K562 (cell line): ENCODE measurements around the gene SRL. TPM values are rescaled to one million over a fixed set of nuclear protein-coding genes. Genes with fewer than 3 reads are reported as not detected.

Experiments used
- CBFB ChIP-seq: sonication (generic); formaldehyde crosslinking; IDR thresholded peaks from 2 replicates; pipeline ENCODE4 v1.4.0; 2020; ENCODE audit warnings: mild to moderate bottlenecking, missing genetic modification reagents
- ETS2 ChIP-seq: IDR thresholded peaks from 2 replicates; pipeline ENCODE4 v1.6.1; 2016; ENCODE audit warnings: borderline replicate concordance, missing genetic modification characterization, mild to moderate bottlenecking, moderate library complexity, missing compliant biosample characterization; ENCODE audit not compliant: poor library complexity, severe bottlenecking
- ETV1 ChIP-seq: fragments of 450-650 bp; conservative IDR thresholded peaks from 2 replicates; pipeline ENCODE4 v1.6.1; 2016; ENCODE audit warnings: missing genetic modification characterization, control low read depth, low read depth, missing compliant biosample characterization
- HDAC1 ChIP-seq, 2 experiments: fragments of 450-650 bp; IDR thresholded peaks; 2 replicates each; pipeline ENCODE4 v1.6.1; 2016 to 2017; ENCODE audit warnings: inconsistent platforms in 1 of 2, mild to moderate bottlenecking in 1 of 2, moderate library complexity in 1 of 2
- KAT2B ChIP-seq: IDR thresholded peaks from one replicate; pipeline ENCODE4 v1.6.1; 2012; ENCODE audit warnings: low read depth, mild to moderate bottlenecking, control low read depth, inconsistent platforms, low read length, moderate library complexity
- ZNF282 ChIP-seq: sonication (generic); formaldehyde crosslinking; IDR thresholded peaks from 2 replicates; pipeline ENCODE4 v1.8.1; 2023; ENCODE audit warnings: missing genetic modification reagents
- polyA plus RNA-seq, 8 experiments: library from polyadenylated mRNA; depleted of rRNA in 4 of 8; stranded (reverse) in 5 of 8; unstranded in 3 of 8; fragments of >200 nt; fragmentation: Nextera tagmentation in 2 of 8; fragmentation: Illumina TruSeq in 1 of 8; extraction: Ambion mirVana in 2 of 8; extraction: Trizol in 1 of 8; gene quantifications; 2 replicates each; pipeline versions ENCODE4 v1.2.1 to v1.2.3, GENCODE V29; 2011 to 2014; ENCODE audit warnings: inconsistent platforms in 1 of 8, missing spikeins in 1 of 8
- total RNA-seq, 7 experiments: library from RNA; depleted of rRNA in 6 of 7; stranded (reverse); fragments of >200 nt in 6 of 7; fragmentation: Illumina TruSeq in 2 of 7; extraction: Trizol in 2 of 7; gene quantifications; 2 replicates each; pipeline versions ENCODE4 v1.2.1 to v1.2.3, GENCODE V29; 2011 to 2021; ENCODE audit warnings: low replicate concordance in 1 of 7
- TF ChIP-seq, protein P1 (sequence below): fragments of 250-450 bp; sonication (Bioruptor Pico); IDR thresholded peaks from 2 replicates; pipeline ENCODE4 v1.4.0; 2020; ENCODE audit warnings: mild to moderate bottlenecking, moderate library complexity
- TF ChIP-seq, protein P2 (sequence below): fragments of 250-450 bp; sonication (Bioruptor Pico); IDR thresholded peaks from 2 replicates; pipeline ENCODE4 v1.5.0; 2021; ENCODE audit warnings: mild to moderate bottlenecking, moderate library complexity
- TF ChIP-seq, protein P3 (sequence below): fragments of 450-650 bp; IDR thresholded peaks from 2 replicates; pipeline ENCODE4 v1.6.1; 2016
- TF ChIP-seq, protein P4 (sequence below): fragments of 150-350 bp; IDR thresholded peaks from 2 replicates; pipeline ENCODE4 v1.6.1; 2014; ENCODE audit warnings: low read depth, mild to moderate bottlenecking, low read length, borderline replicate concordance
- TF ChIP-seq, protein P5 (sequence below): fragments of 450-650 bp; IDR thresholded peaks from 2 replicates; pipeline ENCODE4 v1.6.1; 2016; ENCODE audit warnings: mild to moderate bottlenecking

SRL gene
- total and polyA plus RNA-seq, 9 of the 15 experiments (the other 6 are each of a cell fraction or from before 2014, with no cell fraction given): 0.01 TPM; not detected in 8

DNA sequence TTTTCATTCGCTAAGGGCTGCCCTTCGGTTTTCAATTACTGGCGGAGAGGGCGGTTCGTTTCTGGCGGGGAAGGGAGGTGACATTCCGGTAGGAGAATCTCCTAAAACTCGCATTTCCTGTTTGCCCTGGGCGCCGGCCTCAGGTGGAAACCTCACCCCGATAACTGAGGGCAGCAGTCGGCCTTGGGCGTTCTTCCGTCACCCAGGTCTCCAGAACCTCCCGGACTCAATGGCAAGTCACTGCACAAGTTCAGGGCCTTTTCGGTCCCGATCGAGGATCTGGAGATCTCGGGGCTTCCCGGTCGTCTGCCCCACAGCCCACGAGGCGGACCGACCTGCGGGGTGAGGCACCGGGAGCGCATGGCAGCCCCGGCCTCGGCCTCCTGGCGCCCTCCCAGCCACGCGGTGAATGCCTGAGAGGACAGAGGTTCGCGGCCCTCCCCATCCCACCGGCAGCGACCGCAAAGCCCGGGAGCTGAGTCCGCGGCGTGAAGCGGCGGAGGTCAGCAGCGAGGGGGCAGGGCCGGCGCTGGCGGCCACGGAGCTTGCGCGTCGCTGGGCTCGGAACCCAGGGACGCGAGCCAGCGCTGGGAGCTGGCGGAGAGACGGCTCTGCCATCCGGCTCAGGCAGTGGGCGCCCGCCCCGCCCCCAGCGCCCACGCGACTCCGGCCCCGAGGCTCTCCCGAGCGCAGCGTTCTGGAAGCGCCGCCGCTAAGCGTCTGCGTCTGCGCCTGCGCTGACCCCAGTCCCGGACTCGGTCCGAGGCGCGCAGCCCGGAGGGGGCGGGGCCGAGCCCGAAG is 58.4 kb downstream of the SRL start (continued):
- TF ChIP-seq KAT2B: no peak
- TF ChIP-seq ETS2: no peak
- no peak; the same call in none of the 2 replicates for TF ChIP-seq ZNF282 (CRISPR knock-in tag)
- TF ChIP-seq, protein P1, sequence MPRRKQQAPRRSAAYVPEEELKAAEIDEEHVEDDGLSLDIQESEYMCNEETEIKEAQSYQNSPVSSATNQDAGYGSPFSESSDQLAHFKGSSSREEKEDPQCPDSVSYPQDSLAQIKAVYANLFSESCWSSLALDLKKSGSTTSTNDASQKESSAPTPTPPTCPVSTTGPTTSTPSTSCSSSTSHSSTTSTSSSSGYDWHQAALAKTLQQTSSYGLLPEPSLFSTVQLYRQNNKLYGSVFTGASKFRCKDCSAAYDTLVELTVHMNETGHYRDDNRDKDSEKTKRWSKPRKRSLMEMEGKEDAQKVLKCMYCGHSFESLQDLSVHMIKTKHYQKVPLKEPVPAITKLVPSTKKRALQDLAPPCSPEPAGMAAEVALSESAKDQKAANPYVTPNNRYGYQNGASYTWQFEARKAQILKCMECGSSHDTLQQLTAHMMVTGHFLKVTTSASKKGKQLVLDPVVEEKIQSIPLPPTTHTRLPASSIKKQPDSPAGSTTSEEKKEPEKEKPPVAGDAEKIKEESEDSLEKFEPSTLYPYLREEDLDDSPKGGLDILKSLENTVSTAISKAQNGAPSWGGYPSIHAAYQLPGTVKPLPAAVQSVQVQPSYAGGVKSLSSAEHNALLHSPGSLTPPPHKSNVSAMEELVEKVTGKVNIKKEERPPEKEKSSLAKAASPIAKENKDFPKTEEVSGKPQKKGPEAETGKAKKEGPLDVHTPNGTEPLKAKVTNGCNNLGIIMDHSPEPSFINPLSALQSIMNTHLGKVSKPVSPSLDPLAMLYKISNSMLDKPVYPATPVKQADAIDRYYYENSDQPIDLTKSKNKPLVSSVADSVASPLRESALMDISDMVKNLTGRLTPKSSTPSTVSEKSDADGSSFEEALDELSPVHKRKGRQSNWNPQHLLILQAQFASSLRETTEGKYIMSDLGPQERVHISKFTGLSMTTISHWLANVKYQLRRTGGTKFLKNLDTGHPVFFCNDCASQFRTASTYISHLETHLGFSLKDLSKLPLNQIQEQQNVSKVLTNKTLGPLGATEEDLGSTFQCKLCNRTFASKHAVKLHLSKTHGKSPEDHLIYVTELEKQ: no peak
- TF ChIP-seq, protein P2, sequence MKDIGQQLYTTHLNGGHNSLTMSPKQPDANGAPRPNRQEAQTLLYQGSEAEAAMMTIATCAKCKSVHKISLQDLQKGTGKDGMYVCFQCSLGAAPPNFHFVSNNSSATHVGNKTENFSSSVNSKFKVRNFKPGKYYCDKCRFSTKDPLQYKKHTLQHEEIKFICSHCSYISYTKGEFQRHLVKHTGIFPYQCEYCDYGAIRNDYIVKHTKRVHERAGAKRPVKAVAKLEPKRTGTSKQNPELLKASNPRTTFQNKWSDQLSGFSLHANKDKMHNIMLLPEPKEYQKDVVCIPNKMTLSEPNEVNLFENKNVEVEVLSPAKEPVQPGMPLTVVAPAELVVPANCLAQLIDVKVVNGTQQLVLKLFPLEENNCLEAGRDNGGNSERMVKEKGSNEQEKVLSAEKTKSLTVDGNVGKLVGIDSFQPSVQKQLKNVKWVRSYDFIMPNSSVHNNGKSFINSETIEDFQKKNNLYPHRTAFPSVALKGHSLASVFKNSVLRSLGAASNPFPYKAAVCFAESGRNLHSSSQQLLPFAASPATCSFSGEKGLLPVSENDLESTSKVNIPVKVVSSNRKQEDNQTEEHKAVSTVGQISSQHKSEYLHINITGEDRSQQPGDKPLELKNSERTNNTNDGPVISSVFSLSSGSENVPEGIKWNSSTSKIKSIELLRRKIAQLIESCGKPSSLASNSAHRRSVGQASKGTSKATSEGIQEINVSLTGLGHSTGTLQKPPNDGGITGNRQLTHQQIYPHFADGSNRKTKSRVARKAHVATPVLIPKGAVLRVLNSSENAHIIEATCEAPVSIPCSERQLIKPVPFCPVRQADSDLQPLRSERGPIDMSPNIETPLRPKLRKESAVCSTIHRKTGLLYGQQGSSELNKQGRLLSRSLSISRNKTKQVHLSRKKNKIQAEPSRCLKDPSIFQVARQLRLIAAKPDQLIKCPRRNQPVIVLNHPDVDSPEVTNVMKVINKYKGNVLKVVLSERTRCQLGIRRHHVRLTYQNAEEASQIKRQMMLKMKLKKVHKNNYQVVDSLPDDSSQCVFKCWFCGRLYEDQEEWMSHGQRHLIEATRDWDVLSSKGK (CRISPR knock-in tag): no peak
- TF ChIP-seq, protein P3, sequence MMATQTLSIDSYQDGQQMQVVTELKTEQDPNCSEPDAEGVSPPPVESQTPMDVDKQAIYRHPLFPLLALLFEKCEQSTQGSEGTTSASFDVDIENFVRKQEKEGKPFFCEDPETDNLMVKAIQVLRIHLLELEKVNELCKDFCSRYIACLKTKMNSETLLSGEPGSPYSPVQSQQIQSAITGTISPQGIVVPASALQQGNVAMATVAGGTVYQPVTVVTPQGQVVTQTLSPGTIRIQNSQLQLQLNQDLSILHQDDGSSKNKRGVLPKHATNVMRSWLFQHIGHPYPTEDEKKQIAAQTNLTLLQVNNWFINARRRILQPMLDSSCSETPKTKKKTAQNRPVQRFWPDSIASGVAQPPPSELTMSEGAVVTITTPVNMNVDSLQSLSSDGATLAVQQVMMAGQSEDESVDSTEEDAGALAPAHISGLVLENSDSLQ: 0 out of 2 replicates have a peak, but pooled peaks have one; percentile 14
- TF ChIP-seq, protein P4, sequence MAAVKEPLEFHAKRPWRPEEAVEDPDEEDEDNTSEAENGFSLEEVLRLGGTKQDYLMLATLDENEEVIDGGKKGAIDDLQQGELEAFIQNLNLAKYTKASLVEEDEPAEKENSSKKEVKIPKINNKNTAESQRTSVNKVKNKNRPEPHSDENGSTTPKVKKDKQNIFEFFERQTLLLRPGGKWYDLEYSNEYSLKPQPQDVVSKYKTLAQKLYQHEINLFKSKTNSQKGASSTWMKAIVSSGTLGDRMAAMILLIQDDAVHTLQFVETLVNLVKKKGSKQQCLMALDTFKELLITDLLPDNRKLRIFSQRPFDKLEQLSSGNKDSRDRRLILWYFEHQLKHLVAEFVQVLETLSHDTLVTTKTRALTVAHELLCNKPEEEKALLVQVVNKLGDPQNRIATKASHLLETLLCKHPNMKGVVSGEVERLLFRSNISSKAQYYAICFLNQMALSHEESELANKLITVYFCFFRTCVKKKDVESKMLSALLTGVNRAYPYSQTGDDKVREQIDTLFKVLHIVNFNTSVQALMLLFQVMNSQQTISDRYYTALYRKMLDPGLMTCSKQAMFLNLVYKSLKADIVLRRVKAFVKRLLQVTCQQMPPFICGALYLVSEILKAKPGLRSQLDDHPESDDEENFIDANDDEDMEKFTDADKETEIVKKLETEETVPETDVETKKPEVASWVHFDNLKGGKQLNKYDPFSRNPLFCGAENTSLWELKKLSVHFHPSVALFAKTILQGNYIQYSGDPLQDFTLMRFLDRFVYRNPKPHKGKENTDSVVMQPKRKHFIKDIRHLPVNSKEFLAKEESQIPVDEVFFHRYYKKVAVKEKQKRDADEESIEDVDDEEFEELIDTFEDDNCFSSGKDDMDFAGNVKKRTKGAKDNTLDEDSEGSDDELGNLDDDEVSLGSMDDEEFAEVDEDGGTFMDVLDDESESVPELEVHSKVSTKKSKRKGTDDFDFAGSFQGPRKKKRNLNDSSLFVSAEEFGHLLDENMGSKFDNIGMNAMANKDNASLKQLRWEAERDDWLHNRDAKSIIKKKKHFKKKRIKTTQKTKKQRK: no peak
- peak; percentile 39; the same call in 1 of the 2 replicates for TF ChIP-seq ETV1
- TF ChIP-seq, protein P5, sequence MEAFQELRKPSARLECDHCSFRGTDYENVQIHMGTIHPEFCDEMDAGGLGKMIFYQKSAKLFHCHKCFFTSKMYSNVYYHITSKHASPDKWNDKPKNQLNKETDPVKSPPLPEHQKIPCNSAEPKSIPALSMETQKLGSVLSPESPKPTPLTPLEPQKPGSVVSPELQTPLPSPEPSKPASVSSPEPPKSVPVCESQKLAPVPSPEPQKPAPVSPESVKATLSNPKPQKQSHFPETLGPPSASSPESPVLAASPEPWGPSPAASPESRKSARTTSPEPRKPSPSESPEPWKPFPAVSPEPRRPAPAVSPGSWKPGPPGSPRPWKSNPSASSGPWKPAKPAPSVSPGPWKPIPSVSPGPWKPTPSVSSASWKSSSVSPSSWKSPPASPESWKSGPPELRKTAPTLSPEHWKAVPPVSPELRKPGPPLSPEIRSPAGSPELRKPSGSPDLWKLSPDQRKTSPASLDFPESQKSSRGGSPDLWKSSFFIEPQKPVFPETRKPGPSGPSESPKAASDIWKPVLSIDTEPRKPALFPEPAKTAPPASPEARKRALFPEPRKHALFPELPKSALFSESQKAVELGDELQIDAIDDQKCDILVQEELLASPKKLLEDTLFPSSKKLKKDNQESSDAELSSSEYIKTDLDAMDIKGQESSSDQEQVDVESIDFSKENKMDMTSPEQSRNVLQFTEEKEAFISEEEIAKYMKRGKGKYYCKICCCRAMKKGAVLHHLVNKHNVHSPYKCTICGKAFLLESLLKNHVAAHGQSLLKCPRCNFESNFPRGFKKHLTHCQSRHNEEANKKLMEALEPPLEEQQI: no peak
- TF ChIP-seq CBFB (CRISPR knock-in tag): peak; percentile 95
- TF ChIP-seq HDAC1 (IDR thresholded peaks at IDR 0.05): peak in 1 of 2 experiments; percentile 50; a peak in 2 of 4 replicates
